Gastrocnemius medialis (tissue), 4 donors: ENCODE measurements around the gene BICDL2.

Source experiments
- CTCF ChIP-seq, 5 experiments: fragments of 450-650 bp in 3 of 5; fragments of 200-600 bp in 2 of 5; sonication (generic) in 2 of 5; IDR thresholded peaks in 4 of 5; conservative IDR thresholded peaks in 1 of 5; 1 replicate in 4 of 5; 2 replicates in 1 of 5; pipeline ENCODE4 v1.5.1; 2016 to 2019; ENCODE audit warnings: antibody characterized with exemption in 5 of 5, mild to moderate bottlenecking in 3 of 5, moderate library complexity in 3 of 5
- POLR2A ChIP-seq, 2 donors: fragments of 450-650 bp; IDR thresholded peaks; one replicate each; pipeline ENCODE4 v1.6.1; 2017; ENCODE audit warnings: antibody characterized with exemption in 2 of 2, mild to moderate bottlenecking in 2 of 2, moderate library complexity in 2 of 2

GRCh38 chr16:3009568-3010390 lies 27.0 kb downstream of the BICDL2 start:
- TF ChIP-seq CTCF (IDR thresholded peaks at IDR 0.05 in 4 of 5, conservative IDR thresholded peaks at IDR 0.05 in 1 of 5) (no peak), POLR2A (IDR thresholded peaks at IDR 0.05) (no peak)
